ENCODE results near the gene NME4. TPM values are rescaled to one million over a fixed set of nuclear protein-coding genes. Genes with fewer than 3 reads are reported as not detected.
"Not testable (repeated sequence)": the region's sequence is repeated elsewhere in the genome, so short reads cannot be mapped to it uniquely, and the experiment has no call there.

Gene NME4
- polyA plus RNA-seq, 3 donors: 26.7 to 31.4 (median 26.9) TPM

DNA sequence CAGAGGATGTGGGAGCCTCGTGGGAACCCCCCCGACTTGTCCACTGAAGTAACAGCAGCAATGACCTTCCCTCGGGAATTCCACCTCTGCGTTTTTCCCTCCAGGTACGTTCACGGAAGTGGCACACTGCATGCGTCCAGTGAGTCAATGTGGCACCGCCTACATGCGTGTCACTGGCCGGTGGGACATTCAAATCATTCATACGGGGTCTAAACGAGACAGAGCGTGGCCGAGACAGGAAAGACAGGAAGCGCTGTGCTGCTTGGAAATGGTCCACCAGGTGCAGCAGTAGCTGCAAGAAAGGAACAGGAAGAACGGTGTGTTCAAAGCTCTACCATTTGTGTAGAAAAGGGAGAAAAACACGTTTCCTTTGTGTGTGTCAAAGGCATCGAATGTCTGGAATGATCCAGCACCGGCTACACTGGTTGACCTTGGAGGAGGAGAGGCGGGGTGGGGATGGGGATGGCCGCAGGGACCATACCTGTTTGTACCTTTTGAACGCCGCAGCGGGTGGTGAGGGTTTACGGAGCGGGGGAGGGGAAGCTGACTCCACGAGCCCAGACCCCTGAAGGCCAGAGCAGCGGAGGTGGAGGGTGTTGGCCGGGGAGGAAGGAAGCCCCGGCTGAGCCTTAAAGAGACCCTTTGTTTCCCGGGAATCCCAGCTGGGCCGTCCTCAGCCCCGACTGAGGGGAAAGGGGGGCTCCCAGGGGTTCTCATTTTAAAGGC is 13.5 kb upstream of the NME4 start:
- peak overlapping the region; percentile 77 to 92 (median 85) for H3K27ac Mint-ChIP-seq
- peak; percentile 41 to 87 (median 73) for DNase-seq
- Histone ChIP-seq H2AFZ (ENCODE audit: insufficient read depth, low read depth, low read length, poor library complexity, severe bottlenecking) (peak overlapping the region; percentile 69), H3K36me3 (replicated peaks in 1 of 2; ENCODE audit: control insufficient read depth in 1 of 2, insufficient read depth in 2 of 2, low read length in 2 of 2) (peaks cover 0 to 2% of the 10 kb centered on the region in 2 donors), H3K4me2 (replicated peaks; ENCODE audit: extremely low read depth, low read length, poor library complexity, severe bottlenecking) (peak overlapping the region; percentile 99), H3K9me3 (replicated peaks in 1 of 2; ENCODE audit: control insufficient read depth in 1 of 2, insufficient read depth in 1 of 2, low read length in 2 of 2) (no peaks in the 10 kb centered on the region), H3K9ac (ENCODE audit: insufficient read depth, low read length, poor library complexity, severe bottlenecking) (peak overlapping the region; percentile 39), H3K4me1 (ENCODE audit: control insufficient read depth in 1 of 2, insufficient read depth in 2 of 2, low read length in 2 of 2) (peaks cover 39 to 52% of the 10 kb centered on the region in 2 donors), H3K27me3 (ENCODE audit: control insufficient read depth in 2 of 2, insufficient read depth in 2 of 2, low read length in 2 of 2) (no peaks in the 10 kb centered on the region), H4K20me1 (ENCODE audit: insufficient read depth, low read length) (peaks cover 28% of the 10 kb centered on the region), H3K4me3 (replicated peaks in 1 of 3; ENCODE audit: low read depth in 2 of 3, low read length in 3 of 3) (peak overlapping the region; percentile 50 to 92 (median 68)), H3K27ac (ENCODE audit: low read depth in 1 of 2, low read length in 2 of 2) (peak overlapping the region; percentile 53 to 63), H3K79me2 (ENCODE audit: insufficient read depth, low read length) (peaks cover 35% of the 10 kb centered on the region)
- intact Hi-C loops (cut with micrococcal nuclease): loop anchor here in 1 of 2 donors (2.0 kb wide), 1 partner anchor 31 kb away; the partner anchor contains the start of gene AXIN1
- H3K36me3 Mint-ChIP-seq: peaks cover 0 to 4% of the 10 kb centered on the region in 2 donors
- no peak for TF ChIP-seq CTCF (IDR thresholded peaks at IDR 0.05)
- peaks cover 39% of the 10 kb centered on the region for H3K4me1 Mint-ChIP-seq
- 16% methylated on average over 31 of the region's 33 CpGs for whole genome bisulfite sequencing (ENCODE audit: insufficient coverage)
- no peaks in the 10 kb centered on the region for H3K9me3 Mint-ChIP-seq
- H3K4me3 Mint-ChIP-seq: peak overlapping the region; percentile 91 to 92
- H3K27me3 Mint-ChIP-seq (ENCODE audit: low read depth in 3 of 3): peaks cover 0 to 14% (median 11%) of the 10 kb centered on the region in 3 donors

GRCh38 chr16:386641-387156 is 10.3 kb upstream of the NME4 start:
- Histone ChIP-seq H3K27ac (ENCODE audit: low read depth in 1 of 2, low read length in 2 of 2) (no peak overlapping the region), H3K4me2 (replicated peaks; ENCODE audit: extremely low read depth, low read length, poor library complexity, severe bottlenecking) (no peak overlapping the region), H3K9me3 (replicated peaks in 1 of 2; ENCODE audit: control insufficient read depth in 1 of 2, insufficient read depth in 1 of 2, low read length in 2 of 2) (no peaks in the 10 kb centered on the region), H3K79me2 (ENCODE audit: insufficient read depth, low read length) (peaks cover 8% of the 10 kb centered on the region), H3K9ac (ENCODE audit: insufficient read depth, low read length, poor library complexity, severe bottlenecking) (no peak overlapping the region), H3K36me3 (replicated peaks in 1 of 2; ENCODE audit: control insufficient read depth in 1 of 2, insufficient read depth in 2 of 2, low read length in 2 of 2) (no peaks in the 10 kb centered on the region), H3K27me3 (ENCODE audit: control insufficient read depth in 2 of 2, insufficient read depth in 2 of 2, low read length in 2 of 2) (no peaks in the 10 kb centered on the region), H3K4me1 (ENCODE audit: control insufficient read depth in 1 of 2, insufficient read depth in 2 of 2, low read length in 2 of 2) (peaks cover 24 to 35% of the 10 kb centered on the region in 2 donors), H3K4me3 (replicated peaks in 1 of 3; ENCODE audit: low read depth in 2 of 3, low read length in 3 of 3) (no peak overlapping the region), H4K20me1 (ENCODE audit: insufficient read depth, low read length) (no peaks in the 10 kb centered on the region), H2AFZ (ENCODE audit: insufficient read depth, low read depth, low read length, poor library complexity, severe bottlenecking) (no peak overlapping the region)
- Mint-ChIP-seq H3K27ac (peak overlapping the region in 1 of 7 donors; percentile 9), H3K36me3 (peaks cover 0 to 6% of the 10 kb centered on the region in 2 donors), H3K27me3 (ENCODE audit: low read depth in 3 of 3) (peaks cover 0 to 13% (median 11%) of the 10 kb centered on the region in 3 donors), H3K9me3 (peaks cover 0 to 1% (median 0%) of the 10 kb centered on the region in 7 donors), H3K4me1 (peaks cover 27% of the 10 kb centered on the region), H3K4me3 (no peak overlapping the region)
- no peak for TF ChIP-seq CTCF (IDR thresholded peaks at IDR 0.05)
- WGBS (ENCODE audit: insufficient coverage): 90% methylated on average over 18 of the region's 19 CpGs
- intact Hi-C loops (cut with micrococcal nuclease): no loop called here
- no peak for DNase-seq

- H3K27me3 Mint-ChIP-seq (ENCODE audit: low read depth in 3 of 3); H3K36me3 Mint-ChIP-seq; H3K9me3 ChIP-seq (replicated peaks in 1 of 2; ENCODE audit: control insufficient read depth in 1 of 2, insufficient read depth in 1 of 2, low read length in 2 of 2); H2AFZ ChIP-seq (ENCODE audit: insufficient read depth, low read depth, low read length, poor library complexity, severe bottlenecking); H3K27me3 ChIP-seq (ENCODE audit: control insufficient read depth in 2 of 2, insufficient read depth in 2 of 2, low read length in 2 of 2); H4K20me1 ChIP-seq (ENCODE audit: insufficient read depth, low read length); H3K27ac Mint-ChIP-seq; H3K4me3 Mint-ChIP-seq; H3K9me3 Mint-ChIP-seq; H3K79me2 ChIP-seq (ENCODE audit: insufficient read depth, low read length); DNase-seq; H3K4me3 ChIP-seq (replicated peaks in 1 of 3; ENCODE audit: low read depth in 2 of 3, low read length in 3 of 3); H3K4me2 ChIP-seq (replicated peaks; ENCODE audit: extremely low read depth, low read length, poor library complexity, severe bottlenecking); intact Hi-C loops (cut with micrococcal nuclease); H3K9ac ChIP-seq (ENCODE audit: insufficient read depth, low read length, poor library complexity, severe bottlenecking); H3K27ac ChIP-seq (ENCODE audit: low read depth in 1 of 2, low read length in 2 of 2); H3K36me3 ChIP-seq (replicated peaks in 1 of 2; ENCODE audit: control insufficient read depth in 1 of 2, insufficient read depth in 2 of 2, low read length in 2 of 2): not testable (repeated sequence)
- peaks cover 27% of the 10 kb centered on the region for H3K4me1 Mint-ChIP-seq
- 92% methylated on average over 9 of the region's 20 CpGs for WGBS (ENCODE audit: insufficient coverage)
- H3K4me1 ChIP-seq (ENCODE audit: control insufficient read depth in 1 of 2, insufficient read depth in 2 of 2, low read length in 2 of 2): peaks cover 27 to 35% of the 10 kb centered on the region in 2 donors
Observed at GRCh38 chr16:387761-388666, 9.0 kb upstream of the NME4 start.

All from CD14-positive monocyte (primary cell).